Measurements from ENCODE around the gene ALDH3B2. TPM values are rescaled to one million over a fixed set of nuclear protein-coding genes. Genes with fewer than 3 reads are reported as not detected.
A peak's percentile ranks its signal among the peaks of the same experiment; 100 is the strongest.
"Not testable (repeated sequence)": the region's sequence is repeated elsewhere in the genome, so short reads cannot be mapped to it uniquely, and the experiment has no call there.

Gene ALDH3B2
- polyA plus RNA-seq (ENCODE audit: insufficient read length): 0.90 TPM

- DNase-seq: no peak
These were observed at the start of gene ALDH3B2 for GRCh38 chr11:67674442-67674871. Gene ALDH3B2 (minus strand): TSS chr11:67674623. CDS start chr11:67666935, 7,688 bp downstream.

- not testable (repeated sequence) for DNase-seq
These were observed 48.6 kb upstream of the ALDH3B2 start for GRCh38 chr11:67723036-67723435.

GRCh38 chr11:67716226-67716625, 41.8 kb upstream of the ALDH3B2 start:
- DNase-seq: not testable (repeated sequence)

- not testable (repeated sequence) for DNase-seq
These were observed 41.4 kb upstream of the ALDH3B2 start for GRCh38 chr11:67715801-67716200.

- DNase-seq: not testable (repeated sequence)
These were observed 39.6 kb upstream of the ALDH3B2 start for GRCh38 chr11:67713892-67714509.

- not testable (repeated sequence) for DNase-seq
These were observed 37.3 kb upstream of the ALDH3B2 start for GRCh38 chr11:67711676-67712075.

GRCh38 chr11:67711212-67711611, 36.8 kb upstream of the ALDH3B2 start:
- not testable (repeated sequence) for DNase-seq

- DNase-seq: not testable (repeated sequence)
These were observed 35.4 kb upstream of the ALDH3B2 start for GRCh38 chr11:67709806-67710205.

GRCh38 chr11:67705264-67705663, 30.8 kb upstream of the ALDH3B2 start:
- peak; percentile 3 for DNase-seq

- no peak for DNase-seq
These were observed 30.1 kb upstream of the ALDH3B2 start for GRCh38 chr11:67704524-67704923.

- DNase-seq: not testable (repeated sequence)
These were observed 29.3 kb upstream of the ALDH3B2 start for GRCh38 chr11:67703709-67704108.

GRCh38 chr11:67700548-67701262, 26.3 kb upstream of the ALDH3B2 start:
- DNase-seq: no peak

GRCh38 chr11:67700141-67700540, 25.7 kb upstream of the ALDH3B2 start:
- DNase-seq: no peak

GRCh38 chr11:67699521-67699920, 25.1 kb upstream of the ALDH3B2 start:
- no peak for DNase-seq

- DNase-seq: no peak
These were observed 23.8 kb upstream of the ALDH3B2 start for GRCh38 chr11:67698247-67698646.

- no peak for DNase-seq
These were observed 23.4 kb upstream of the ALDH3B2 start for GRCh38 chr11:67697846-67698245.

- no peak for DNase-seq
These were observed 22.6 kb upstream of the ALDH3B2 start for GRCh38 chr11:67696998-67697397.

- no peak for DNase-seq
These were observed 21.2 kb upstream of the ALDH3B2 start for GRCh38 chr11:67695606-67696005.

- DNase-seq: no peak
These were observed 20.6 kb upstream of the ALDH3B2 start for GRCh38 chr11:67694875-67695555.

- no peak for DNase-seq
These were observed 16.7 kb upstream of the ALDH3B2 start for GRCh38 chr11:67691149-67691548.

- DNase-seq: no peak
These were observed 14.8 kb upstream of the ALDH3B2 start for GRCh38 chr11:67689178-67689577.

- DNase-seq: no peak
These were observed 13.6 kb upstream of the ALDH3B2 start for GRCh38 chr11:67687986-67688385.

GRCh38 chr11:67685641-67686332, 11.4 kb upstream of the ALDH3B2 start:
- DNase-seq: not testable (repeated sequence)

Data from hindlimb muscle (tissue), 1 donor.